HFFc6 (cell line): ENCODE results near the gene OSBPL5. TPM values are rescaled to one million over a fixed set of nuclear protein-coding genes. Genes with fewer than 3 reads are reported as not detected.
A peak's percentile ranks its signal among the peaks of the same experiment; 100 is the strongest.
"Not testable (repeated sequence)": the region's sequence is repeated elsewhere in the genome, so short reads cannot be mapped to it uniquely, and the experiment has no call there.

Experiments
- DNase-seq: peaks from one replicate; pipeline ENCODE4 v3.0.0-alpha.2; 2018
- H3K27ac Mint-ChIP-seq: 2 replicates; pipeline ENCODE4 v1.8.0; 2020; ENCODE audit warnings: mild to moderate bottlenecking, mixed read lengths
- H3K27me3 Mint-ChIP-seq: 2 replicates; pipeline ENCODE4 v1.8.0; 2021; ENCODE audit warnings: mild to moderate bottlenecking, moderate library complexity, mixed read lengths; ENCODE audit not compliant: insufficient read depth
- H3K36me3 Mint-ChIP-seq: 2 replicates; pipeline ENCODE4 v1.8.0; 2021; ENCODE audit warnings: low read depth, mixed read lengths
- H3K4me1 Mint-ChIP-seq: 2 replicates; pipeline ENCODE4 v1.8.0; 2020; ENCODE audit warnings: low read depth, mixed read lengths
- H3K4me3 Mint-ChIP-seq: 2 replicates; pipeline ENCODE4 v1.8.0; 2020; ENCODE audit warnings: mild to moderate bottlenecking, moderate library complexity, mixed read lengths
- H3K9me3 Mint-ChIP-seq: 2 replicates; pipeline ENCODE4 v1.8.0; 2020; ENCODE audit warnings: mild to moderate bottlenecking, mixed read lengths
- CTCF ChIP-seq: fragments of 200-600 bp; sonication (generic); IDR thresholded peaks from 2 replicates; pipeline ENCODE4 v1.5.0; 2021; ENCODE audit warnings: antibody characterized with exemption, mild to moderate bottlenecking
- total RNA-seq, 6 experiments: library from RNA; stranded (reverse); fragmentation: NEBNext Ultra II Directional; extraction: Animal tissue kit (Norgen Biotek cat#: 25700); gene quantifications; 2 replicates in 1 of 6; 3 replicates in 5 of 6; pipeline ENCODE4 v1.2.3, GENCODE V29; 2021

Gene OSBPL5
- total RNA-seq, 6 experiments from 2014 or later = 32.6 to 42.6 (median 36.7) TPM

GRCh38 chr11:3170044-3170755 lies 5.1 kb upstream of the OSBPL5 start:
- DNase-seq = no peak
- Mint-ChIP-seq H3K4me3 (peak overlapping the region; percentile 78), H3K27me3 (peaks cover 14% of the 10 kb centered on the region), H3K9me3 (no peaks in the 10 kb centered on the region), H3K36me3 (no peaks in the 10 kb centered on the region), H3K4me1 (peaks cover 21% of the 10 kb centered on the region), H3K27ac (peak overlapping the region; percentile 68)
- TF ChIP-seq CTCF = no peak

DNA sequence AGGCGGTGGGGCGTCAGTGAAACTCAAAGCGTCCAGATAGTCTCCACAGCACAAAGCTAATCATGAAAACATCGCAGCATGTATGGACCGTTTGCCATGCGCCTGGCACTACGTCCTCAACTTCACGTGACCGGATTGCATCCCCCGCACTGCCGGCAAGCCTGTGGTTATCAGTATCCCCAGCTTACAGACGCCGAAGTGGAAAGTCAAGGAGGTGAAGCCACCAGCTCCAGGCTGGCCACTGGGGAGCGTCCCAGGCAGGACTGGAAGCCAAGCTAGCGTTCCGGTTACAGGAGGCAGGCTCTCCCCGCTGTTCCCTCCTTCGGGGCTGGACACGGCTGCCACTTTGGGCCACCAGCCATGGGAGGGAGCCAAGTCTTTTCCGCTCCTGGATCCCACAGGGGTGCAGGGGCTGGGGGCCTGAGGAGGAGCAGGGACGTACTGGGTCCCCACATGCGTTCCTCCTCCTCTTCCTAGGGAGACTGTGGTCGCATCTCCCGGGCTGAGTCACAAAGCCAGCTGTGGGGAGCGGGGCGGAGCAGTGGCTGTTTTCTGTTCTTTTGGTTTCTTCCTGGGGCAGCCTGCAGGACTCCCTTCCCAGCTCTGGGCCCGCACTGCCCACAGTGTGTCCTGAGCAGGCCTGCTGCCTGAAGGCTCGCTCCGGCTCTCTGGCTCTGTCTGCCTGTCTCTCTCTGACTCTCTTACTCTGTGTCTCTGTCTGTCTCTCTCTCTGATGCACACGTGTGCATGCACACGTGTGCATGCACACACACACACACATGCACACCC lies 4.3 kb upstream of the OSBPL5 start:
- Mint-ChIP-seq H3K4me3 (peak overlapping the region; percentile 78), H3K4me1 (peaks cover 21% of the 10 kb centered on the region), H3K9me3 (no peaks in the 10 kb centered on the region), H3K27ac (peak overlapping the region; percentile 68), H3K36me3 (no peaks in the 10 kb centered on the region), H3K27me3 (peaks cover 14% of the 10 kb centered on the region)
- DNase-seq = peak; percentile 78
- TF ChIP-seq CTCF = peak; percentile 29; the same call in 1 of the 2 replicates

- peak overlapping the region; percentile 78 for H3K4me3 Mint-ChIP-seq
- not testable (repeated sequence) for H3K36me3 Mint-ChIP-seq, DNase-seq, H3K9me3 Mint-ChIP-seq
- peaks cover 25% of the 10 kb centered on the region for H3K4me1 Mint-ChIP-seq
- H3K27ac Mint-ChIP-seq = peak overlapping the region; percentile 68
- H3K27me3 Mint-ChIP-seq = peaks cover 14% of the 10 kb centered on the region
Measured at GRCh38 chr11:3168742-3169254, 3.7 kb upstream of the OSBPL5 start.

DNA sequence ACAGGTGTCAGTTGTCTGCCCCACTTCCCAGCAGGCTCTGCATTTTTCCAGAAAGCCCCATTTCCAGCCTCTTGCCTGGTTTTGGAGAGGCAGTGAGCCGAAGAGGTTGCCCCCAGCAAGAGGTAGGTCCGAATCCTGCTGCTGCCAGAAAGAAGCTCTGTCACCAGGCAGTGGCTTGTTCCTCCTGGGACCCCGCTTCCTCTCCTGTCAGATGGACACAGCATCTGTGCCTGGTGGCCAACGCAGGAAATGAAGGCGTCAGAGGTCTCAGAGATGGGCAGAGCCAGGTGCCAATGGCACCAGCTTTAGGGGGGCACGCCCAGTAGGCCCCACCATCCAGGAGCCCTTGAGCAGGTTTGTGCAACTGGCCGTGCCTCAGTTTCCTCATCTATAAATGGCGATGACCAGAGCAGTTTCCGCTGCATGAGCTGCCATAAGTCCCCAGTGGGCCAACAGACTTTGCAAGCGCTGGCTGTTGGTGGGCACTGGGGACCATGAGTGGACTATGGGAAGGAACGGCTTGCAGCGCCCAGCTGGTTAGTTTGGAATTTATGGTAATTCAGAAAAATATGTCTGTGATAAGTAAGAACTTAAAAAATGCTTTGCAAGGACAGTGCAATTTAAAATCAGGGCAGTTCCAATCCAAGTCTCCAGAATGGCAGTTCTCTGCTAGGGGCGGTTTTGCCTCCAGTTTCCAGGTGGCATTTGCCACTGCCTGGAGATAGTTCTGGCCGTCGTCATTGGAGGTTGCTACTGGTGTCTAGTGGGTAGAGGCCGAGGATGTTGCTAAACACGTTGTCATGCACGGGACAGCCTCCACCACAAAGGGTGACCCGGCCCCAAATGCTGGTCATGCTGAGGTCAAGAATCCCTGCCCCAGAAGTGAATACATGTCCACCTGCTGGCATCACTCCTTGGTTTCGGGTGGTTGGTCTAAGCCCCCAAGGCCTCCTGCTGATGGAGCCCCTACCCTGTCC lies 2.3 kb upstream of the OSBPL5 start:
- H3K27ac Mint-ChIP-seq = no peak overlapping the region

More for the DNA sequence above, 2.3 kb upstream of the OSBPL5 start:
- no peak overlapping the region for H3K4me3 Mint-ChIP-seq
- H3K27me3 Mint-ChIP-seq = peaks cover 13% of the 10 kb centered on the region
- TF ChIP-seq CTCF = no peak
- no peaks in the 10 kb centered on the region for H3K9me3 Mint-ChIP-seq
- peaks cover 38% of the 10 kb centered on the region for H3K4me1 Mint-ChIP-seq
- no peaks in the 10 kb centered on the region for H3K36me3 Mint-ChIP-seq
- no peak for DNase-seq
